Measurements from ENCODE around the gene LYPD1. TPM values are rescaled to one million over a fixed set of nuclear protein-coding genes. Genes with fewer than 3 reads are reported as not detected.

LYPD1 gene
- total RNA-seq, 1 donor from 2014 or later = 61.6 TPM

DNA sequence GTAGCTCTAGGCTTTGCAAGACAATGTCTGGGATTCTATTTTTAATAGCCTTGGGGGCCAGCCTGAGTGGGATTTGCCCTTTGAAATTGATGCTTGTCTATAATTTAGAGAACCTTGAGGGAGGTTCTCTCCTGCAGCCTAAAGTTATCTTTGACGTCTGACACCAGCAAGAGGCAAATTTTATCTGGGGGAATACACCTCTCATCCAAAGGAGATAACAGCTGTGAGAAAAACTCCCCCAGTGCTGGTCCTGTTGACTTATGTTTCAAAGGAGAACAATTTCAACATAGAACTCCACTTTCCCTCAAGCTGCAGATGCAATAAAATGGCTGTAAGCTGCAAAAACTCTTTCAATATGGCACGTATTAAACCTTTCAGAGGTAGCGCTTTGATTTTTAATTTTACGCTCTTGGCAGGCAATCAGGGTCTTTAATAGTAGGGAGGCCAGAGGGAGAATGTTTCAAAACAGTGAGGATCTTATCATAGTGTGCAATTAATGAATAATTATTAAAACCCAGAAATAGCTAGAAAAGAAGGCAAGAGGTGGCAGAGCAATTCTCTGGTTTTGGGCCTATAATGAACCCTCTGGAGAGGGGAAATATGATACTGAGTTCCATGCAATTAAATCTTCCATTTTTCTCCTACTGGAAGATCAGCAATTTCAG is 62.4 kb downstream of the LYPD1 start:
- H3K36me3 Mint-ChIP-seq (ENCODE audit: low read depth, unreplicated experiment) = no peaks in the 10 kb centered on the region
- Histone ChIP-seq H3K27me3 (ENCODE audit: insufficient read depth, low read length) (no peaks in the 10 kb centered on the region), H3K79me2 (ENCODE audit: insufficient read depth, low read length) (no peaks in the 10 kb centered on the region), H3K9me3 (ENCODE audit: insufficient read depth, low read depth, low read length) (no peaks in the 10 kb centered on the region), H3K36me3 (ENCODE audit: insufficient read depth, low read length) (no peaks in the 10 kb centered on the region), H2AFZ (ENCODE audit: low read depth, low read length) (no peak overlapping the region), H3K4me1 (ENCODE audit: insufficient read depth, low read length) (no peaks in the 10 kb centered on the region), H3K4me3 (ENCODE audit: insufficient read depth, low read depth, low read length) (no peak overlapping the region), H3K4me2 (ENCODE audit: low read length) (no peak overlapping the region), H3K27ac (ENCODE audit: low read depth, low read length) (no peak overlapping the region), H3K9ac (ENCODE audit: low read length) (no peak overlapping the region), H4K20me1 (ENCODE audit: insufficient read depth, low read length) (no peaks in the 10 kb centered on the region)
- FAIRE-seq (no peak), DNase-seq (ENCODE audit: low read depth) (no peak)
- H3K4me3 Mint-ChIP-seq (ENCODE audit: unreplicated experiment) = no peak overlapping the region
- TF ChIP-seq EZH2 (IDR thresholded peaks at IDR 0.05; ENCODE audit: insufficient read depth, low read length) = no peak
- TF ChIP-seq, protein P1, sequence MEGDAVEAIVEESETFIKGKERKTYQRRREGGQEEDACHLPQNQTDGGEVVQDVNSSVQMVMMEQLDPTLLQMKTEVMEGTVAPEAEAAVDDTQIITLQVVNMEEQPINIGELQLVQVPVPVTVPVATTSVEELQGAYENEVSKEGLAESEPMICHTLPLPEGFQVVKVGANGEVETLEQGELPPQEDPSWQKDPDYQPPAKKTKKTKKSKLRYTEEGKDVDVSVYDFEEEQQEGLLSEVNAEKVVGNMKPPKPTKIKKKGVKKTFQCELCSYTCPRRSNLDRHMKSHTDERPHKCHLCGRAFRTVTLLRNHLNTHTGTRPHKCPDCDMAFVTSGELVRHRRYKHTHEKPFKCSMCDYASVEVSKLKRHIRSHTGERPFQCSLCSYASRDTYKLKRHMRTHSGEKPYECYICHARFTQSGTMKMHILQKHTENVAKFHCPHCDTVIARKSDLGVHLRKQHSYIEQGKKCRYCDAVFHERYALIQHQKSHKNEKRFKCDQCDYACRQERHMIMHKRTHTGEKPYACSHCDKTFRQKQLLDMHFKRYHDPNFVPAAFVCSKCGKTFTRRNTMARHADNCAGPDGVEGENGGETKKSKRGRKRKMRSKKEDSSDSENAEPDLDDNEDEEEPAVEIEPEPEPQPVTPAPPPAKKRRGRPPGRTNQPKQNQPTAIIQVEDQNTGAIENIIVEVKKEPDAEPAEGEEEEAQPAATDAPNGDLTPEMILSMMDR (IDR thresholded peaks at IDR 0.05; ENCODE audit: insufficient read depth, low read depth, low read length) = no peak
- peaks cover 2% of the 10 kb centered on the region for H3K4me1 Mint-ChIP-seq (ENCODE audit: low read depth, unreplicated experiment)
- peaks cover 13% of the 10 kb centered on the region for H3K27me3 Mint-ChIP-seq (ENCODE audit: low read depth, unreplicated experiment)
- no peaks in the 10 kb centered on the region for H3K9me3 Mint-ChIP-seq (ENCODE audit: unreplicated experiment)
- no peak overlapping the region for H3K27ac Mint-ChIP-seq (ENCODE audit: unreplicated experiment)

DNA sequence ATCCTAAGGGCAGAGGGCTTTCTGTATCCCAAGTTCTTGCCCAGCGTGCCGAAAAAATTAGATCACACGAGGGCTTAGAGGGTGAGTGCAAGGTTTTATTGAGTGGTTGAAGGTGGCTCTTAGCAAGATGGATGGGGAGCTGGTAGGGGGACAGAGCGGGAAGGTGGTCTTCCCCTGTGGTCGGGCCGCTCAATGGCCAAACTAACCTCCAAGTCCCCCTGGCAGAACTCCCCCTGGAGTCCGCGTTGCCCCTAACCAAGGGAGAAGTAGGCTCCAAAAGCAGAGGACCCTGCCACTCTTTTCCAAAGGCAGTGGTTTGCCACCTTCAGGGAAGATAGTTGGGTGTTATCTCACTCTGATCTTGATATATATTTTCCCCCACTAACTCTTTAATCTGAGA is 63.4 kb downstream of the LYPD1 start:
- Histone ChIP-seq H3K9ac (ENCODE audit: low read length) (no peak overlapping the region), H3K4me3 (ENCODE audit: insufficient read depth, low read depth, low read length) (no peak overlapping the region), H3K79me2 (ENCODE audit: insufficient read depth, low read length) (no peaks in the 10 kb centered on the region), H3K27me3 (ENCODE audit: insufficient read depth, low read length) (no peaks in the 10 kb centered on the region), H4K20me1 (ENCODE audit: insufficient read depth, low read length) (no peaks in the 10 kb centered on the region), H3K9me3 (ENCODE audit: insufficient read depth, low read depth, low read length) (no peaks in the 10 kb centered on the region), H3K4me2 (ENCODE audit: low read length) (no peak overlapping the region), H2AFZ (ENCODE audit: low read depth, low read length) (no peak overlapping the region), H3K4me1 (ENCODE audit: insufficient read depth, low read length) (no peaks in the 10 kb centered on the region), H3K27ac (ENCODE audit: low read depth, low read length) (no peak overlapping the region), H3K36me3 (ENCODE audit: insufficient read depth, low read length) (no peaks in the 10 kb centered on the region)
- H3K4me1 Mint-ChIP-seq (ENCODE audit: low read depth, unreplicated experiment) = peaks cover 2% of the 10 kb centered on the region
- H3K36me3 Mint-ChIP-seq (ENCODE audit: low read depth, unreplicated experiment) = no peaks in the 10 kb centered on the region
- H3K27ac Mint-ChIP-seq (ENCODE audit: unreplicated experiment) = no peak overlapping the region
- no peak overlapping the region for H3K4me3 Mint-ChIP-seq (ENCODE audit: unreplicated experiment)
- H3K27me3 Mint-ChIP-seq (ENCODE audit: low read depth, unreplicated experiment) = peaks cover 13% of the 10 kb centered on the region
- no peak for FAIRE-seq
- TF ChIP-seq, protein P1 (IDR thresholded peaks at IDR 0.05; ENCODE audit: insufficient read depth, low read depth, low read length) = no peak
- no peak for TF ChIP-seq EZH2 (IDR thresholded peaks at IDR 0.05; ENCODE audit: insufficient read depth, low read length)
- no peaks in the 10 kb centered on the region for H3K9me3 Mint-ChIP-seq (ENCODE audit: unreplicated experiment)
- no peak for DNase-seq (ENCODE audit: low read depth)
